HG03520 (cell line): ENCODE measurements around the gene ABCB10.
A peak's percentile ranks its signal among the peaks of the same experiment; 100 is the strongest.
"Not testable (repeated sequence)": the region's sequence is repeated elsewhere in the genome, so short reads cannot be mapped to it uniquely, and the experiment has no call there.

Experiments used
- ATAC-seq: cut with Tn5 transposase; IDR thresholded peaks from one replicate; pipeline ENCODE4 v1.9.1; 2021; ENCODE audit warnings: mild to moderate bottlenecking, moderate library complexity; ENCODE audit not compliant: unreplicated experiment

Gene ABCB10

DNA sequence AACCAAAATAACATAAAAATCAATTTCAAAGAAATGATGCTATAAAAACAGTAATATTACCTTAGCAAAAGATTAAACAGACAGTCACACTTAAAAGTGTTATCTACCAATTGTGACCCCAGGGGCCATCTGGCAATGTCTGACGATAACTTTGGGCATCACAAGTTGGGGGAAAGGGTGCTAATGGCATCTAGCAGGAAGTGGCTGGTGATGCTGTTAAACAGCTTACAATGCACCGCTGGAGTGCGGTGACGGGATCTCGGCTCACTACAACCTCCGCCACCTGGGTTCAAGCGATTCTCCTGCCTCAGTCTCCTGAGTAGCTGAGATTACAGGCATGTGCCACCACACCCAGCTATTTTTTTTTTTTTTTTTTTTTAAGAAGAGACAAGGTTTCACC, 78.0 kb downstream of the ABCB10 start:
- ATAC-seq = no peak

DNA sequence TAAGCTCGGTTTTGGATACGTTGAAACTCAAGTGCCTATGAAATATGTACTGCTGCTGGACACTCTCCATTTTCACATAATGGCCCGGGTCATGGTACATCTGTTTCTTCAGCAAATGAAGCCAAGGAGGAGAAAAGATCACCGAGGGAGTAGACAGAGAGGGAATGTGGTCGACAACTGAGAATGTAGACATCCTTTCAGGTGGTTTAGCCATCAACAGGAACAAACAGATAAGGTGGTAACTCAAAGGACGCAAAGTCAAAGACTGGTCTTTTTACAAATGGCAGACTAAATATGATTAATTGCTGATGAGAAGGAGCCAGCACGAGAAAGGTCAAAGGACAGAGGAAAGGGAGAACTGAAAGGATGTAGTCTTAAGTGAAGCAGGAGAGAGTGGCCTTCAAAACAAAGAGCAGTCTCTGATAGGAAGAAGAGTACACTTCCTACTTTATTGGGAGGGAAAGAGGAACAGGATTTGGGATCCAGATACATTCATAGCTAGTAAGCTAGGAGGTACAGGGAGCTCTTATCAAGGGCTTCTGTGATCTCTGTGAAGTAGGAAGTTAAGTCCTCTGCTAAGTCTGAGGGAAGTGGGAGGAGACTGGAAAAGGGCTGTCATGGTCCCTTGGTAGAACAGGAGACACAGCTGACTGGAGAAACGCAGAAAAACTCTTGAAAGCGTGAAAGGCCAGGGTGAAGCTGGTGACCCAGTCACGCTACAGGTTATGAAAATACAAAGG, 78.7 kb downstream of the ABCB10 start:
- ATAC-seq = peak; percentile 57

DNA sequence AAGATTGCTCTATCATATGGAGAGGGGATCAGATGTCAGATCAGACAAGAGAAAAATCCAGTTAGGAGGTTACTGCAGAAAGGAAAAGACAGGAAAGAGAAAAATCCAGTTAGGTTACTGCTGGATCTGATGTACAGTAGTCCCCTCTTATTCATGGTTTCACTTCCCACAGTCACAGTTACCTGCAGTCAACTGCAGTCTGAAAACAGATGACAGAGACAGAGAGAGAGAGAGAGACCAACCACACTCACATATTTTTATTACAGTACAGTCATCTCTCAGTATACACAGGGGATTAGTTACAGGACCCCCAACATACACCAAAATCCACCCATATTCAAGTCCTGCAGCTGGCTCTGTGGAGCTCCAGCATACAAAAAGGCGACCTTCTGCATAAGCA, 79.7 kb downstream of the ABCB10 start:
- ATAC-seq = peak; percentile 65

DNA sequence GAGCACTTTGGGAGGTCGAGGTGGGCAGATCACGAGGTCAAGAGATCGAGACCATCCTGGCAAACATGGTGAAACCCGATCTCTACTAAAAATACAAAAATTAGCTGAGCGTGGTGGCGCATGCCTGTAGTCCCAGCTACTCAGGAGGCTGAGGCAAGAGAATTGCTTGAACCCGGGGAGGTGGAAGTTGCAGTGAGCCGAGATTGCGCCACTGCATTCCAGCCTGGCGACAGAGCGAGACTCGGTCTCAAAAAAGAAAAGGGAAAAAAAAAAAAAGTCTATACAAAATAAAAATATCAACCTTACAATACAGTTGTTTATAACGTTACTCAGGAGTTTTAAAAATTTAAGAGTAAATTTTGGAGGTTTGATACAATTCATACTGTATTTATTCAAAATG, 82.6 kb downstream of the ABCB10 start:
- ATAC-seq = not testable (repeated sequence)

DNA sequence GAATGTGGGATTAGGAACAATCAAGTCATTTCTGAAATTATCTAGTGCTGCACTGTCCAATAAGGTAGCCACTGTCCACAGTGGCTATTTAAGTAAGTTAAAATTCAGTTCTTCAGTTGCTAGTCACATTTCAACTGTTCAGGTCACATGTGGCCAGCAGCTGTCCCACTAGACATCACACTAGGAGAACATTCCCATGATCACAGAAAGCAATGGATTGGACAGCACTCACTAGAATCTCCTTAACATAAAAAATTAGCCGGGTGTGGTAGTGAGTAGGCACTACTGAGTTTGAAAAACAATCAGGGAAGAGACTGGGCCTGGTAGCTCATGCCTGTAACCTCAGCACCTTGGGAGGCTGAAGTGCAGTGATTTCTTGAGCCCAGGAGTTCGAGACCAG, 84.0 kb downstream of the ABCB10 start:
- no peak for ATAC-seq

DNA sequence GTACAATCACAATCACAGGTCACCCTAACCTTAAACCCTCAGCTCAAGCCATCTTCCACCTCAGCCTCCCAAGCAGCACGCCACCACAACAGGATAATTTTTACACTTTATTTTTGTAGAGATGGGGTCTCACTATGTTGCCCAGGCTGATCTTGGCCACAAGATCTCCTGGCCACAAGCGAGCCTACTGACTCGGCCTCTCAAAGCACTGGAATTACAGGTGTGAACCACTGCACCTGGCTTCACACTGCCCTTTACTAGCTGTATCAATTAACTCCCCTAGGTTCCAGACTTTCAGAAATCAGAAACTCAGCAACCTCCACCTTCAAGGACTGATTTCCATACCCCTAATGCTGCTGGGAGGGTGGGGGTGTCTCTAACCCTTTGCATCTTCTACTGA, 87.3 kb downstream of the ABCB10 start:
- ATAC-seq = no peak

DNA sequence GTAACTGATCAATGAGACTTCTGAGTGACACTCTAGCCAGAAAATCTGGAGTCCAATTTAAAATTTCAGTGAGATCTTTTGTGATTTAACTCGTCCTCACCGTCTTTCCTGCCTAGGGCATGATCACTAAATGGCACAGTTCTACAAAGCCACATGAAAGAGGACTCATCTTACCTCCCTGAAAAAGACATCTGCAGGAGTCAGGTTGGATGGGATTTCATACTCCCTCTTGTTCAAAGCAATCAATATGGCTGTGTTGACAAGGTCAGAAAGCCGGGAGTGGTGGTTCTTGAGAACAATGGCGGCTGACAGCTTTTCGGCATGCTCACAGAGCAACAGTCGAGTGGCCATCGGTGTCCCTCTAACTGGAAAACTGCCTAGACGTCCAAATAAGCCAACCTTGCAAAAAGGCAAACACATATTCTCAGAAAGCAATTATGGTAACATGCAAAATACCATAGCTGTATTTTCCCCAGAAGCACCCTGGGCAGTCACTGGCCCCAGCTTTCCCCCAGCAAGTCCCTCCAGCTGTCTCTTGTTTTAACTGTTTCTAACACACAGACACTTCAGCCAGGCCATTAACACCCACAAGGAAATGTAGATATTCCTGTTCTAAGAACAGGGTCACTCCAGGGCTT, 88.0 kb downstream of the ABCB10 start:
- no peak for ATAC-seq

DNA sequence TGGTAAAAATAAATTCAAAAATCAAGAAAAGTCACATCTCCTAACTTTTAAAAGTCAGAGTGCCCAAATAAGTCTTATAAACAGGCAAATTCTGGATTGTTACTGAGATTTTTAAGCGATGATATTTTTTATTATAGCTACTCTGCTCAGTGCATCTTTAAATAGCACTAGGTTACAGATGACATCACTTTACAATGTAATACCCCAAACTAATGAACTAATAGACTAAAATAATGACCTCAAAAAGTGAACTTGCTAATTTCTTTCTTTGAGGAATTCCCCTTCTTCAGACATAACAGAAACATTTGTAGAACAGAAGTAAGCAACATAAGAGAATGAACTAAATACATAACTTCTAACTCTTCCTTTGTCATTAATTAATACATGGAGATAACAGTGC, 91.6 kb downstream of the ABCB10 start:
- ATAC-seq = no peak
